Measurements from ENCODE around the gene BTN2A1. TPM values are rescaled to one million over a fixed set of nuclear protein-coding genes. Genes with fewer than 3 reads are reported as not detected.

BTN2A1 gene
- total RNA-seq, 1 donor: 11.7 TPM

GRCh38 chr6:26516481-26517427 is 59.0 kb downstream of the BTN2A1 start:
- TF ChIP-seq, protein P1, sequence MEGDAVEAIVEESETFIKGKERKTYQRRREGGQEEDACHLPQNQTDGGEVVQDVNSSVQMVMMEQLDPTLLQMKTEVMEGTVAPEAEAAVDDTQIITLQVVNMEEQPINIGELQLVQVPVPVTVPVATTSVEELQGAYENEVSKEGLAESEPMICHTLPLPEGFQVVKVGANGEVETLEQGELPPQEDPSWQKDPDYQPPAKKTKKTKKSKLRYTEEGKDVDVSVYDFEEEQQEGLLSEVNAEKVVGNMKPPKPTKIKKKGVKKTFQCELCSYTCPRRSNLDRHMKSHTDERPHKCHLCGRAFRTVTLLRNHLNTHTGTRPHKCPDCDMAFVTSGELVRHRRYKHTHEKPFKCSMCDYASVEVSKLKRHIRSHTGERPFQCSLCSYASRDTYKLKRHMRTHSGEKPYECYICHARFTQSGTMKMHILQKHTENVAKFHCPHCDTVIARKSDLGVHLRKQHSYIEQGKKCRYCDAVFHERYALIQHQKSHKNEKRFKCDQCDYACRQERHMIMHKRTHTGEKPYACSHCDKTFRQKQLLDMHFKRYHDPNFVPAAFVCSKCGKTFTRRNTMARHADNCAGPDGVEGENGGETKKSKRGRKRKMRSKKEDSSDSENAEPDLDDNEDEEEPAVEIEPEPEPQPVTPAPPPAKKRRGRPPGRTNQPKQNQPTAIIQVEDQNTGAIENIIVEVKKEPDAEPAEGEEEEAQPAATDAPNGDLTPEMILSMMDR (IDR thresholded peaks at IDR 0.05; ENCODE audit: insufficient read depth, low read length): no peak
- H3K4me3 ChIP-seq (ENCODE audit: low read depth, low read length): no peak overlapping the region
- no peak for DNase-seq (ENCODE audit: low read depth)

Small RNA genes within 50 kb of the gene (small RNA-seq; reads per million reads assigned to genes)
- gene RNU6-502P: not detected

Other genes starting within 250 kb of the BTN2A1 start
- gene BTN3A2, start 92.8 kb upstream of the BTN2A1 start, total RNA-seq (ENCODE audit: low replicate concordance): 19.2 and 26.3 TPM in 2 replicates
- 7.5 and 10.2 TPM in 2 replicates for gene BTN2A2, start 74.8 kb upstream of the BTN2A1 start, total RNA-seq (ENCODE audit: low replicate concordance)
- gene BTN3A1, start 55.7 kb upstream of the BTN2A1 start, total RNA-seq (ENCODE audit: low replicate concordance): 24.0 and 83.6 TPM in 2 replicates
- 17.7 and 20.5 TPM in 2 replicates for gene BTN3A3, start 17.5 kb upstream of the BTN2A1 start, total RNA-seq (ENCODE audit: low replicate concordance)
- not detected in 2 replicates for gene BTN1A1, start 42.3 kb downstream of the BTN2A1 start, total RNA-seq (ENCODE audit: low replicate concordance)
- gene HMGN4, start 80.4 kb downstream of the BTN2A1 start, total RNA-seq (ENCODE audit: low replicate concordance): 32.7 and 50.3 TPM in 2 replicates
- 4.1 and 10.0 TPM in 2 replicates for gene ABT1, start 139.0 kb downstream of the BTN2A1 start, total RNA-seq (ENCODE audit: low replicate concordance)
- 15.5 and 21.6 TPM in 2 replicates for gene ZNF322, start 201.8 kb downstream of the BTN2A1 start, total RNA-seq (ENCODE audit: low replicate concordance)

All from fibroblast of the aortic adventitia (primary cell).